IMR-90 (cell line): ENCODE results near the gene VAMP4. TPM values are rescaled to one million over a fixed set of nuclear protein-coding genes. Genes with fewer than 3 reads are reported as not detected.

Experiments
- ATAC-seq: fragments of 200-7000 bp; cut with Tn5 transposase; 2 replicates; pipeline ENCODE4 v1.9.1; 2020; ENCODE audit warnings: low read depth, mild to moderate bottlenecking, moderate library complexity
- BruUV-seq: library from RNA; stranded (reverse); fragments of 400-500 nt; replicated peaks from 2 replicates; lab custom pipeline; 2021; lab: Mats Ljungman, UMichigan
- CTCF ChIA-PET: fragments of 300-600 bp; formaldehyde crosslinking; extraction: SDS; loops from one replicate; lab custom pipeline; 2021; ENCODE audit warnings: antibody characterized with exemption; lab: Yijun Ruan, JAX
- POLR2A ChIA-PET: fragments of 300-600 bp; sonication (Branson Sonifier 250); formaldehyde crosslinking; loops from one replicate; lab custom pipeline; 2022; ENCODE audit warnings: antibody characterized with exemption; ENCODE audit not compliant: unreplicated experiment; lab: Charles Lee
- DNase-seq: peaks from one replicate; pipeline ENCODE4 v3.0.0; 2013
- H2AFZ ChIP-seq: replicated peaks from 2 replicates; pipeline ENCODE3; 2013; ENCODE audit warnings: low read length, mild to moderate bottlenecking; ENCODE audit not compliant: poor library complexity
- H2AK5ac ChIP-seq: 2 replicates; pipeline ENCODE4 v1.6.1; 2013; ENCODE audit warnings: low read depth, low read length, inconsistent platforms
- H2AK9ac ChIP-seq: replicated peaks from 2 replicates; pipeline ENCODE3; 2013; ENCODE audit warnings: mild to moderate bottlenecking, low read depth, low read length, moderate library complexity; ENCODE audit not compliant: poor library complexity
- H2BK120ac ChIP-seq: 2 replicates; pipeline ENCODE4 v1.6.1; 2013; ENCODE audit warnings: low read depth, low read length, inconsistent platforms
- H2BK15ac ChIP-seq: 3 replicates; pipeline ENCODE4 v1.6.1; 2013; ENCODE audit warnings: low read depth, low read length, inconsistent platforms
- H2BK20ac ChIP-seq: 2 replicates; pipeline ENCODE4 v1.6.1; 2013; ENCODE audit warnings: low read depth, mild to moderate bottlenecking, inconsistent platforms, low read length, moderate library complexity
- H2BK5ac ChIP-seq: 2 replicates; pipeline ENCODE4 v1.6.1; 2013; ENCODE audit warnings: mild to moderate bottlenecking, low read depth, low read length, inconsistent platforms; ENCODE audit not compliant: poor library complexity, severe bottlenecking
- H3K14ac ChIP-seq: replicated peaks from 2 replicates; pipeline ENCODE4 v1.6.1; 2013; ENCODE audit warnings: low read depth, low read length, inconsistent platforms
- H3K18ac ChIP-seq: 2 replicates; pipeline ENCODE4 v1.6.1; 2013; ENCODE audit warnings: low read depth, low read length, control low read depth
- H3K23ac ChIP-seq: 2 replicates; pipeline ENCODE4 v1.6.1; 2013; ENCODE audit warnings: low read depth, low read length, inconsistent platforms
- H3K27ac ChIP-seq: 2 replicates; pipeline ENCODE4 v1.5.1; 2013; ENCODE audit warnings: mild to moderate bottlenecking, control low read depth, low read length; ENCODE audit not compliant: insufficient read depth
- H3K27me3 ChIP-seq: 2 replicates; pipeline ENCODE4 v1.6.1; 2013; ENCODE audit warnings: low read length; ENCODE audit not compliant: control insufficient read depth, insufficient read depth
- H3K36me3 ChIP-seq: 2 replicates; pipeline ENCODE4 v1.6.1; 2013; ENCODE audit warnings: low read length, mixed read lengths; ENCODE audit not compliant: control insufficient read depth, insufficient read depth
- H3K4ac ChIP-seq: 2 replicates; pipeline ENCODE4 v1.6.1; 2013; ENCODE audit warnings: low read depth, low read length, inconsistent platforms
- H3K4me1 ChIP-seq: 2 replicates; pipeline ENCODE4 v1.6.1; 2013; ENCODE audit warnings: low read length, mixed read lengths; ENCODE audit not compliant: control insufficient read depth, insufficient read depth
- H3K4me2 ChIP-seq: 2 replicates; pipeline ENCODE4 v1.6.1; 2013; ENCODE audit warnings: low read depth, mild to moderate bottlenecking, control low read depth, low read length, moderate library complexity
- H3K4me3 ChIP-seq: 2 replicates; pipeline ENCODE4 v1.5.1; 2013; ENCODE audit warnings: low read depth, mild to moderate bottlenecking, control low read depth, low read length, moderate library complexity; ENCODE audit not compliant: insufficient read depth
- H3K56ac ChIP-seq: 2 replicates; pipeline ENCODE4 v1.6.1; 2013; ENCODE audit warnings: low read length, inconsistent platforms; ENCODE audit not compliant: insufficient read depth; ENCODE audit errors: extremely low read depth
- H3K79me1 ChIP-seq, 2 experiments: 2 replicates each; pipeline ENCODE4 v1.6.1; 2013; ENCODE audit warnings: low read length in 2 of 2, inconsistent platforms in 1 of 2, low read depth in 1 of 2
- H3K9ac ChIP-seq: 2 replicates; pipeline ENCODE4 v1.6.1; 2013; ENCODE audit warnings: low read depth, low read length, control low read depth
- H3K9me1 ChIP-seq: 2 replicates; pipeline ENCODE4 v1.6.1; 2013; ENCODE audit warnings: low read length, inconsistent platforms; ENCODE audit not compliant: insufficient read depth
- H3K9me3 ChIP-seq: 2 replicates; pipeline ENCODE4 v1.6.1; 2013; ENCODE audit warnings: low read length; ENCODE audit not compliant: control insufficient read depth, insufficient read depth
- H4K20me1 ChIP-seq: 2 replicates; pipeline ENCODE4 v1.6.1; 2013; ENCODE audit warnings: low read length, inconsistent platforms; ENCODE audit not compliant: insufficient read depth
- H4K5ac ChIP-seq: 2 replicates; pipeline ENCODE4 v1.6.1; 2013; ENCODE audit warnings: mild to moderate bottlenecking, low read depth, low read length, control low read depth
- H4K8ac ChIP-seq, 2 experiments: 2 replicates each; pipeline ENCODE4 v1.6.1; 2013; ENCODE audit warnings: low read depth in 2 of 2, low read length in 2 of 2, control low read depth in 1 of 2, inconsistent platforms in 1 of 2
- H4K91ac ChIP-seq: 2 replicates; pipeline ENCODE4 v1.6.1; 2013; ENCODE audit warnings: low read depth, low read length, inconsistent platforms; ENCODE audit not compliant: insufficient read depth
- BHLHE40 ChIP-seq: fragments of 150-350 bp; IDR thresholded peaks from 2 replicates; pipeline ENCODE4 v1.6.1; 2016; ENCODE audit warnings: mild to moderate bottlenecking, low read depth, low read length
- CEBPB ChIP-seq: IDR thresholded peaks from 2 replicates; pipeline ENCODE4 v1.6.1; 2012; ENCODE audit warnings: low read depth, low read length, improper control_type of control experiment
- CHD1 ChIP-seq: IDR thresholded peaks from 2 replicates; pipeline ENCODE4 v1.6.1; 2012; ENCODE audit warnings: low read depth, low read length, improper control_type of control experiment
- CTCF ChIP-seq: conservative IDR thresholded peaks from 2 replicates; pipeline ENCODE4 v1.5.1; 2012; ENCODE audit warnings: mild to moderate bottlenecking, low read depth, low read length, improper control_type of control experiment
- ELK1 ChIP-seq: fragments of 150-350 bp; IDR thresholded peaks from 2 replicates; pipeline ENCODE4 v1.6.1; 2016; ENCODE audit warnings: low read depth, mild to moderate bottlenecking, low read length, moderate library complexity, borderline replicate concordance
- FOS ChIP-seq: fragments of 150-350 bp; IDR thresholded peaks from 2 replicates; pipeline ENCODE4 v1.6.1; 2016; ENCODE audit warnings: low read depth, low read length
- MAFK ChIP-seq: IDR thresholded peaks from 2 replicates; pipeline ENCODE4 v1.6.1; 2012; ENCODE audit warnings: low read depth, low read length, improper control_type of control experiment
- MAZ ChIP-seq: IDR thresholded peaks from 2 replicates; pipeline ENCODE4 v1.6.1; 2012; ENCODE audit warnings: low read depth, mild to moderate bottlenecking, low read length, improper control_type of control experiment, moderate library complexity, borderline replicate concordance
- NFE2L2 ChIP-seq: fragments of 150-350 bp; IDR thresholded peaks from 2 replicates; pipeline ENCODE4 v1.6.1; 2016; ENCODE audit warnings: low read depth, mild to moderate bottlenecking, low read length
- POLR2A ChIP-seq: IDR thresholded peaks from 2 replicates; pipeline ENCODE4 v1.6.1; 2012; ENCODE audit warnings: mild to moderate bottlenecking, low read depth, low read length
- RAD21 ChIP-seq: IDR thresholded peaks from 2 replicates; pipeline ENCODE4 v1.6.1; 2012; ENCODE audit warnings: low read length, improper control_type of control experiment
- RCOR1 ChIP-seq: IDR thresholded peaks from 2 replicates; pipeline ENCODE4 v1.6.1; 2012; ENCODE audit warnings: mild to moderate bottlenecking, low read length, improper control_type of control experiment; ENCODE audit not compliant: insufficient replicate concordance
- RFX5 ChIP-seq: IDR thresholded peaks from 2 replicates; pipeline ENCODE4 v1.8.0; 2012; ENCODE audit warnings: low read depth, mild to moderate bottlenecking, low read length, moderate library complexity
- SMC3 ChIP-seq: fragments of 150-350 bp; IDR thresholded peaks from 2 replicates; pipeline ENCODE4 v1.6.1; 2016; ENCODE audit warnings: low read depth, mild to moderate bottlenecking, antibody characterized with exemption, low read length, moderate library complexity
- USF2 ChIP-seq: fragments of 150-350 bp; IDR thresholded peaks from 2 replicates; pipeline ENCODE4 v1.6.1; 2017; ENCODE audit warnings: mild to moderate bottlenecking, antibody characterized with exemption, low read length, low read depth
- WGBS, 2 experiments: methylation state at CpG; one replicate each; pipeline versions ENCODE4 v1.1.5 to v1.1.7; 2013; ENCODE audit warnings: missing lambda C conversion rate in 2 of 2; ENCODE audit not compliant: insufficient read length in 1 of 2; ENCODE audit errors: extremely low coverage in 2 of 2; 5-methylcytosine and 5-hydroxymethylcytosine counted together
- dilution Hi-C: fragments of 300-500 bp; cut with HindIII; formaldehyde crosslinking; loops from one replicate; pipeline ENCODE4 v1.14.3; 2018; ENCODE audit warnings: low sequenced_read_pairs; ENCODE audit not compliant: unreplicated experiment
- in situ Hi-C: fragments of 300-500 bp; cut with MboI; formaldehyde crosslinking; loops from 3 replicates; pipeline ENCODE4 v1.14.3; 2019; ENCODE audit warnings: low sequenced_read_pairs, inconsistent platforms, mixed read lengths
- intact Hi-C: fragments of 100-400 bp; cut with micrococcal nuclease; formaldehyde crosslinking; loops from 2 replicates; pipeline ENCODE4 v1.10.0; 2022
- polyA plus RNA-seq, 3 experiments: library from polyadenylated mRNA; depleted of rRNA; stranded (reverse); fragments of >200 nt; gene quantifications; 2 replicates each; pipeline ENCODE4 v1.2.3, GENCODE V29; 2012; ENCODE audit warnings: low replicate concordance in 1 of 3
- total RNA-seq: library from RNA; depleted of rRNA; stranded (reverse); fragments of >200 nt; gene quantifications from 2 replicates; pipeline ENCODE4 v1.2.3, GENCODE V29; 2012

VAMP4 gene
- total and polyA plus RNA-seq, 2 of the 4 experiments (the other 2 are of a cell fraction), result 3.4 to 5.4 TPM

GRCh38 chr1:171717062-171717718 lies 24.7 kb downstream of the VAMP4 start:
- Histone ChIP-seq H3K9ac (no peak overlapping the region), H4K5ac (no peak overlapping the region), H4K20me1 (no peaks in the 10 kb centered on the region; the same call in 1 of the 2 replicates), H2AK9ac (no peak overlapping the region), H3K79me1 (peaks cover 6 to 16% of the 10 kb centered on the region in 2 experiments; a peak in 3 of 4 replicates), H3K27ac (no peak overlapping the region), H3K9me1 (no peaks in the 10 kb centered on the region), H3K27me3 (no peaks in the 10 kb centered on the region), H2BK15ac (no peak overlapping the region), H3K56ac (no peak overlapping the region), H4K91ac (no peak overlapping the region), H2BK120ac (no peak overlapping the region), H3K23ac (no peak overlapping the region), H3K9me3 (no peaks in the 10 kb centered on the region), H2BK20ac (no peak overlapping the region), H3K4me1 (peaks cover 8% of the 10 kb centered on the region), H3K36me3 (peaks cover 9% of the 10 kb centered on the region; the same call in 1 of the 2 replicates), H3K4me2 (no peak overlapping the region), H3K18ac (no peak overlapping the region), H2AK5ac (no peak overlapping the region), H2BK5ac (no peak overlapping the region), H3K14ac (no peak overlapping the region), H3K4ac (no peak overlapping the region), H4K8ac (no peak overlapping the region), H3K4me3 (no peak overlapping the region), H2AFZ (no peak overlapping the region)
- CTCF ChIA-PET, result interaction anchor here (0.6 to 1.8 kb wide), 4 partner anchors 8 to 699 kb away, joined by 3 to 5 read pairs (median 3); no protein-coding TSS in a partner anchor
- POLR2A ChIA-PET, result interaction anchor here (0.5 kb wide), 2 partner anchors 26 to 67 kb away, joined by 3 to 9 read pairs; no protein-coding TSS in a partner anchor
- intact Hi-C loops, result loop anchor here (2.0 to 5.0 kb wide), 2 partner anchors 72 to 270 kb away; no protein-coding TSS in a partner anchor
- ATAC-seq, result no peak
- WGBS, 2 experiments, result no CpG with 5 or more reads among the region's 2 CpGs
- in situ Hi-C loops, result no loop called here
- dilution Hi-C loops, result no loop called here
- BruUV-seq, result no TSS peak
- DNase-seq, result peak; percentile 25
- TF ChIP-seq RFX5 (no peak), SMC3 (no peak), RCOR1 (no peak), NFE2L2 (no peak), POLR2A (no peak), USF2 (no peak), CEBPB (no peak), ELK1 (no peak), FOS (no peak), RAD21 (no peak), CTCF (no peak), MAZ (no peak), BHLHE40 (no peak), MAFK (no peak), CHD1 (no peak)
